Measurements from ENCODE around the gene RPRD1A.
"Not testable (repeated sequence)": the region's sequence is repeated elsewhere in the genome, so short reads cannot be mapped to it uniquely, and the experiment has no call there.

RPRD1A gene

GRCh38 chr18:36078751-36079529, 11.6 kb upstream of the RPRD1A start:
- in situ Hi-C loops (cut with MboI; ENCODE audit: low sequenced_read_pairs): no loop called here

DNA sequence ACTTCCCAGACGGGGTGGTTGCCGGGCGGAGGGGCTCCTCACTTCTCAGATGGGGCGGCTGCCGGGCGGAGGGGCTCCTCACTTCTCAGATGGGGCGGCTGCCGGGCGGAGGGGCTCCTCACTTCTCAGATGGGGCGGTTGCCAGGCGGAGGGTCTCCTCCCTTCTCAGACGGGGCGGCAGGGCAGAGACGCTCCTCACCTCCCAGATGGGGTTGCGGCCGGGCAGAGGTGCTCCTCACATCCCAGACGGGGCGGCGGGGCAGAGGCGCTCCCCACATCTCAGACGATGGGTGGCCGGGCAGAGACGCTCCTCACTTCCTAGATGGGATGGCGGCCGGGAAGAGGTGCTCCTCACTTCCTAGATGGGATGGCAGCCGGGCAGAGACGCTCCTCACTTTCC, 10.4 kb upstream of the RPRD1A start:
- in situ Hi-C loops (cut with MboI; ENCODE audit: low sequenced_read_pairs): not testable (repeated sequence)

- in situ Hi-C loops (cut with MboI; ENCODE audit: low sequenced_read_pairs): no loop called here
Measured at GRCh38 chr18:36075862-36076587, 8.7 kb upstream of the RPRD1A start.

DNA sequence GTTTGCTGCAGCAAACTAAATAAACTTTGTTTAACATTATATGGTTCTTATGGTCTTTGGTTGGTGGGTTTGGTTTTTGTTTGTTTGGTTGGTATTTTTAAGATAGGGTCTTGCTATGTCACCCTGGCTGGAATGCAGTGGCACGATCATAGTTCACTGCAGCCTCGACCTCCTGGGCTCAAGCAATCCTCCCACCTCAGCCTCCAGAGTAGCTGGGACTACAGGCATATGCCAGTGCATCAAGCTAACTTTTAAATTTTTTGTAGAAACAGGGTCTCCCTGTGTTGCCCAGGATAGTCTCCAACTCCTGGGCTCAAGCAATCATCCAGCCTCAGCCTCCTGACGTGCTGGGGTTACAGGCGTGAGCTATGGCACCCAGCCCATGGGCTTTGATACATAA, 7.1 kb upstream of the RPRD1A start:
- in situ Hi-C loops (cut with MboI; ENCODE audit: low sequenced_read_pairs): no loop called here

DNA sequence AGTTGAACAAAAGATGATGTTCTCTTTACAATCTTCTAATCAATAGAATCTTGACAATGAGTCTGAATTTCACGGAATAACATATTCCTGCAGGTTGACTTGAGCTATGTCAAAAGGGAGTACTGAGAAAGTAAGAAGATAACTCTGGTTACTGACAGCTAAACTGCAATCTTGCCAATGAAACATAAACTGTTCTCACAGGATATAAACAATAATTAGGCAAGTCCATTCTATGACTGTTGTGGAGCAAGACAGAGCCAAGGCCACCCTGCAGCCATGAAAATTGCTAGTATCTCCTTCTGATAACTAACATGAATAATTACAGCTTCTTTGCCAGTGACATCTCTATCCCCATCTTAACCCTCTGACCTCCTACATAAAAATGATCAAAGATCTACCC, 6.3 kb upstream of the RPRD1A start:
- in situ Hi-C loops (cut with MboI; ENCODE audit: low sequenced_read_pairs): no loop called here

DNA sequence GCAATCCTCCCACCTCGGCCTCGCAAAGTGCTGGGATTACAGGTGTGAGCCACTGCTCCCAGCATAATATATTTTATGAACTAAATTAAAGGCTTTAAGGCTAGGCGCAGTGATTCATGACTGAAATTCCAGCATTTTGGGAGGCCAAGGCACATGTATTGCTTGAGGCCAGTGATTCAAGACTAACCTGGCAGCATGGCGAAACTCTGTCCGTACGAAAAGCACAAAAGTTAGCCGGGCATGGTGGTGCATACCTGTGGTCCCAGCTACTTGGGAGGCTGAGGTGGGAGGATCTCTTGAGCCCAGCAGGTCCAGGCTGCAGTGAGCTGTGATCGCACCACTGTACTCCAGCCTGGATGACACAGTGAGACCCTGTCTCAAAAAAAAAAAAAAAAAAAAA, 5.0 kb upstream of the RPRD1A start:
- in situ Hi-C loops (cut with MboI; ENCODE audit: low sequenced_read_pairs): not testable (repeated sequence)

- in situ Hi-C loops (cut with MboI; ENCODE audit: low sequenced_read_pairs): no loop called here
Measured at GRCh38 chr18:36066686-36067054, 689 bp downstream of the RPRD1A start.

DNA sequence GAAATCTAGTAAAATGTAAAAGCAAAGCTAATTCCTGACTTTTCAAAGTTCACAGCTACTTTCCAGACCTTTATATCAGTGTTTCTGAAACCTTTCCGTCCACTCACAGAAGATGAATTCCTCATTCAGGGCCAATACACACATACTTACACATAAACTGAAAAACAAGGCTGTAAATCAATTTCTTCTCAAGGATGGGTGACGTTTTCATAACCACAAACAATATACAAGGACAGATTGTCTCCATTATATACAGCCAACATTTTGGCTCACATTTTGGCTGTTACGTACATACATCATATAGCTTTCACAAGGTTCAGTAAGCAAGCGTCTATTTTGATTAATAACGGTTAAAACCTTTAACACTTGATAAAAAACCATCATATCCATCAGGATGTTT, 1.4 kb downstream of the RPRD1A start:
- in situ Hi-C loops (cut with MboI; ENCODE audit: low sequenced_read_pairs): no loop called here

- in situ Hi-C loops (cut with MboI; ENCODE audit: low sequenced_read_pairs): not testable (repeated sequence)
Measured at GRCh38 chr18:36064809-36065079, 2.6 kb downstream of the RPRD1A start.

GRCh38 chr18:36064027-36064808, 3.1 kb downstream of the RPRD1A start:
- in situ Hi-C loops (cut with MboI; ENCODE audit: low sequenced_read_pairs): no loop called here

- in situ Hi-C loops (cut with MboI; ENCODE audit: low sequenced_read_pairs): no loop called here
Measured at GRCh38 chr18:36058674-36059073, 8.7 kb downstream of the RPRD1A start.

DNA sequence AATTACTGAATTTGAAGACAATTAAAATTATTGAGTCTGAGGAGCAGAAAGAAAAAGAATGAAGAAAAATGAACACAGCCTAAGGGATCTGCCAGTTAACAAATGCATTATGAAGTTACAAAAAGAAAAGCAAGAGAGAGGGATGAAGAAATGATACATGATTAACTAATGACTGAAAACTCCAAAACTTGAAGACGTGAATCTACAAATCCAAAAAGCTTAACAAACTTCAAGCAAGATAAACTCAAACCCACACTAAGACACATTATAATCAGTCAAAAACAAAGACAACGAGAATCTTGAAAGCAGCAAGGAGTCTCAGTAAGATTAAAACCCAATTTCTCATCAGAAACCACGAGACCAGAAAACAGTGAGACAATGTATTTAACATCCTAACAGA, 15.6 kb downstream of the RPRD1A start:
- in situ Hi-C loops (cut with MboI; ENCODE audit: low sequenced_read_pairs): no loop called here

DNA sequence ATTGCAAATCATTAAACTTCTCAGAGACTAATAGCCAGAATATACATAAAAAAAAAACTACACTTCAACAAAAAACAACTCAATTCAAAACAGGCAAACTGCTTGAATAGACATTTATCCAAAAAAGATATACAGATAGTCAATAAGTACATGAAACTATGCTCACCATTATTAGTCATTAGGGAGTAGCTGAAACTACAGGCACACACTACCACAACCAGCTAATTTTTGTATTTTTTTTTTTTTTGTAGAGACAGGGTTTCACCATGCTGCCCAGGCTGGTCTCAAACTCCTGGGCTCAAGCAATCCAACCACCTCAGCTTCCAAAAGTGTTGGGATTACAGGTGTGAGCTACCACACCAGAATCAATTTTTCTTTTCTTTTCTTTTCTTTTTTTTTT, 16.9 kb downstream of the RPRD1A start:
- in situ Hi-C loops (cut with MboI; ENCODE audit: low sequenced_read_pairs): no loop called here

GRCh38 chr18:36047521-36047920, 19.8 kb downstream of the RPRD1A start:
- in situ Hi-C loops (cut with MboI; ENCODE audit: low sequenced_read_pairs): no loop called here

- in situ Hi-C loops (cut with MboI; ENCODE audit: low sequenced_read_pairs): no loop called here
Measured at GRCh38 chr18:36046898-36047297, 20.5 kb downstream of the RPRD1A start.

GRCh38 chr18:36045241-36045991, 21.9 kb downstream of the RPRD1A start:
- in situ Hi-C loops (cut with MboI; ENCODE audit: low sequenced_read_pairs): no loop called here

- in situ Hi-C loops (cut with MboI; ENCODE audit: low sequenced_read_pairs): no loop called here
Measured at GRCh38 chr18:36043153-36043552, 24.2 kb downstream of the RPRD1A start.

DNA sequence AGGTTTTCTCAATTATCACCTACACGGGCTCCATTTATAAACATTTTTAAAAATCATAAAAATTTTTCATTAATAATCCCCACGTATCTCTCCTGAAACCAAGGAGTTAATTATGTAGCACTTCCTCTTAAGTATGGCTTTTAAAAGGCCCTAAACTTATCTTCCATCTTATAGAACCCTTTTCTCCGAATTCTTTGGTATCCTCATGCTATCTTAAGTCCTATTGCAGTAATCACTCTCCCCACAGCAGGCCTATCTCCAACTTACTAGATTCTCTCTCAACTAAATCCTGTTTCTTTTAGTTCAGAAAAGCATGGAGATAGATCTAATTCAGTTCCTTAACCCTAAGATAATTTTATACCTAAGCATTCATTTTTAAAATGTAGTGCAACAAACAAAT, 26.2 kb downstream of the RPRD1A start:
- in situ Hi-C loops (cut with MboI; ENCODE audit: low sequenced_read_pairs): no loop called here

DNA sequence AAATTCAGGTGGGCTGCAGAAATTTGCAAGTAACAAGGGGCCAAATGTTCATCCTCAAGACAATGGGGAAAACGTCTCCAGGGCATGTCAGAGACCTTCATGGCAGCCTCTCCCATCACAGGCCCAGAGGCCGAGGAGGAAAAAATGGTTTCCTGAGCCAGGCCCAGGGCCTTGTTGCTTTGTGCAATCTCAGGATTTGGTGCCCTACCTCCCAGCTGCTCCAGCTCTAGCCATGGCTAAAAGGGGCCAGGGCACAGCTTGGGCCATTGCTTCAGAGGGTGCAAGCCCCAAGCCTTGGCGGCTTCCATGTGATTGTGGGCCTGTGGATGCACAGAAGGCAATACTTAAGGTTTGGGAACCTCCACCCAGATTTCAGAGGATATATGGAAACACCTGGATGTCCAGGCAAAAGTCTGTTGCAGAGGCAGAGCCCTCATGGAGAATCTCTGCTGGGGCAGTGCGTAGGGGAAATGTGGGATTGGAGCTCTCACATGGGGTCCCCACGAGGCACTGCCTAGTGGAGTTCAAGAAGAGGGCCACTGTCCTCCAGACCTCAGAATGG, 29.2 kb downstream of the RPRD1A start:
- in situ Hi-C loops (cut with MboI; ENCODE audit: low sequenced_read_pairs): no loop called here

DNA sequence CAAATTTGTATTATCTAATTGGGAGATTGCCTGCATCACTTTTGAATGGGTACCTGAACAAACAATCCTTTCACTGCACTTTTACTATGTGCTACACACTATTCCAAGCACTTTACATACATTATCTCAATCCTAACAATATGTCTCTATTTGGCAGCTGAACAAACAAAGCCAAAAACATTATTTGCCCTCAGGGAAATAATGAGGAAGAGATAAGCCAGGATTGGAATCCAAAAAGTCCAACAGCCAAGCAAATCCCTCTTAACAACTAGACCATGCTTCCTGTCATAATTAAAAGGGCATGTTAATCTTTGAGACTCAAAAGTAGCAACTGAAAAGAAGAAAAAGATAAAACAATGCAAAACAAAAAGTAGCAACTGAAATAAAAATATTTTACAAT, 32.1 kb downstream of the RPRD1A start:
- in situ Hi-C loops (cut with MboI; ENCODE audit: low sequenced_read_pairs): no loop called here

DNA sequence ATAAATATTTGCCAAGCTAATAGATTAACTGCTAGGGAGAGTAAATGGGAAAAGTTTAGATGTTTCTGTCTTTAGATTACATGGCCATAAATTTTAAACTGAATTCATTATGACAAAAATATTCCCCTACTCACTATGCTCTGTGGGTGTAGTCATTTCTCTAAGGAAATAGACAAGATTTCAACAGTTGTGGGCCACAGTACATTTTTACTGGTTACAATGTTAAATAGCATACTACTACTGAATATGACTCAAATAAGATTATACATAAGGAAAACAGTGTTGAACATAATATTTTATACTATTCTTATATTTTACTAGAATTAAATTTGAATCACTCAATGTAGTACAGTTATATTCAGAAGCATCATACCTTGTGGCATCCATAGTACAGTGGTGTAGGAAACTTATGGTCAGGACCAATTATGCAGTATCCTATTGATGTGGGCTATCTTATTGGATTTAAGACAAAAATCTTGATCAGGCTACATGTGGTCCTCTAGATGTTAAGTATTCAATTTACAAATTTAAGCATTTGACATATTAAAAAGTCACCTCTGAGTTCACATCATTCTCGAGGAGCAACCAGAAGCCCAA, 33.0 kb downstream of the RPRD1A start:
- in situ Hi-C loops (cut with MboI; ENCODE audit: low sequenced_read_pairs): no loop called here

Data from HL-60/S4 treated with retinoic acid at 250 ng/mL for 4 days and 3 days (cell line).